Measurements from ENCODE around the gene CLDN34. TPM values are rescaled to one million over a fixed set of nuclear protein-coding genes. Genes with fewer than 3 reads are reported as not detected.

CLDN34 gene
- total RNA-seq (2014; rRNA removed; shearing (Covaris generic)) (0.19 TPM in 1 of 2 replicates, not detected in the other), polyA plus RNA-seq (2016; fragmentation: Nextera tagmentation; extraction: Ambion mirVana) (not detected in 2 replicates)
- long read RNA-seq = 0 reads

- no peaks in the 10 kb centered on the region for H3K36me3 ChIP-seq (ENCODE audit: insufficient read depth)
- no peaks in the 10 kb centered on the region for H3K27me3 ChIP-seq (ENCODE audit: insufficient read depth)
- H3K9me3 Mint-ChIP-seq = no peaks in the 10 kb centered on the region
- no peaks in the 10 kb centered on the region for H3K36me3 Mint-ChIP-seq (ENCODE audit: low read depth)
- no peak within 1 kb of the TSS for H3K27ac ChIP-seq (ENCODE audit: low read depth)
- ATAC-seq (no peak), DNase-seq (ENCODE audit: low spot score) (no peak)
- H2AFZ ChIP-seq = no peak within 1 kb of the TSS
- no peaks in the 10 kb centered on the region for H3F3A ChIP-seq (replicated peaks; ENCODE audit: low read depth)
- no peaks in the 10 kb centered on the region for H3K79me2 ChIP-seq (replicated peaks; ENCODE audit: insufficient read depth)
- H3K4me1 Mint-ChIP-seq = no peaks in the 10 kb centered on the region
- H3K9me2 ChIP-seq (ENCODE audit: insufficient read depth) = no peaks in the 10 kb centered on the region
- no peaks in the 10 kb centered on the region for H4K20me1 ChIP-seq (replicated peaks; ENCODE audit: insufficient read depth)
- no peak within 1 kb of the TSS for H3K27ac Mint-ChIP-seq
- TF ChIP-seq CTCF (conservative IDR thresholded peaks at IDR 0.05; ENCODE audit: low read depth in 2 of 2) = peak in 1 of 2 experiments; percentile 29; a peak in 2 of 4 replicates
- TF ChIP-seq ETS1 (IDR thresholded peaks at IDR 0.05) = no peak
- no peak within 1 kb of the TSS for H3K4me3 Mint-ChIP-seq
- H3K4me1 ChIP-seq (ENCODE audit: insufficient read depth) = no peaks in the 10 kb centered on the region
- no peak within 1 kb of the TSS for H3K4me2 ChIP-seq
- no peaks in the 10 kb centered on the region for H3K27me3 Mint-ChIP-seq (ENCODE audit: insufficient read depth, low read depth, poor library complexity)
- H3K4me3 ChIP-seq = no peak within 1 kb of the TSS
Observed at GRCh38 chrX:9966775-9967408, at the start of gene CLDN34. Gene CLDN34, plus strand, starts transcription at chrX:9967358. Its CDS starts 0 bp downstream, at chrX:9967358.

GRCh38 chrX:9917861-9918260 is 49.3 kb upstream of the CLDN34 start:
- Mint-ChIP-seq H3K9me3 (no peaks in the 10 kb centered on the region; the same call in 2 of the 3 replicates), H3K36me3 (ENCODE audit: low read depth) (peaks cover 17% of the 10 kb centered on the region), H3K4me3 (no peak overlapping the region), H3K27ac (no peak overlapping the region), H3K27me3 (ENCODE audit: insufficient read depth, low read depth, poor library complexity) (peaks cover 2% of the 10 kb centered on the region), H3K4me1 (peaks cover 26% of the 10 kb centered on the region)
- H3K4me2 ChIP-seq = no peak overlapping the region
- H3K4me1 ChIP-seq (ENCODE audit: insufficient read depth) = peaks cover 4% of the 10 kb centered on the region; the same call in 1 of the 2 replicates
- no peaks in the 10 kb centered on the region for H3K79me2 ChIP-seq (replicated peaks; ENCODE audit: insufficient read depth)
- H4K20me1 ChIP-seq (replicated peaks; ENCODE audit: insufficient read depth) = no peaks in the 10 kb centered on the region
- no peak overlapping the region for H3K4me3 ChIP-seq
- no peaks in the 10 kb centered on the region for H3K36me3 ChIP-seq (ENCODE audit: insufficient read depth)
- H2AFZ ChIP-seq = no peak overlapping the region
- no peak overlapping the region for H3K27ac ChIP-seq (ENCODE audit: low read depth)
- ATAC-seq = no peak
- H3K27me3 ChIP-seq (ENCODE audit: insufficient read depth) = no peaks in the 10 kb centered on the region
- no peak for DNase-seq (ENCODE audit: low spot score)
- no peaks in the 10 kb centered on the region for H3F3A ChIP-seq (replicated peaks; ENCODE audit: low read depth)
- no peaks in the 10 kb centered on the region for H3K9me2 ChIP-seq (ENCODE audit: insufficient read depth)
- no peak for TF ChIP-seq ETS1 (IDR thresholded peaks at IDR 0.05)
- no peak for TF ChIP-seq ZNF331 (CRISPR knock-in tag; IDR thresholded peaks at IDR 0.05; ENCODE audit: low read depth)
- no peak for TF ChIP-seq CREB1 (CRISPR knock-in tag; IDR thresholded peaks at IDR 0.05; ENCODE audit: low read depth)
- TF ChIP-seq NANOG (IDR thresholded peaks at IDR 0.05; ENCODE audit: borderline replicate concordance) = no peak
- TF ChIP-seq JUNB (IDR thresholded peaks at IDR 0.05; ENCODE audit: unreplicated experiment) = no peak
- no peak for TF ChIP-seq EZH2phosphoT487 (IDR thresholded peaks at IDR 0.05; ENCODE audit: unreplicated experiment)
- TF ChIP-seq POLR2AphosphoS5 (IDR thresholded peaks at IDR 0.05; ENCODE audit: low read depth) = no peak
- no peak for TF ChIP-seq REST (IDR thresholded peaks at IDR 0.05; ENCODE audit: unreplicated experiment)
- TF ChIP-seq EZH2 (IDR thresholded peaks at IDR 0.05; ENCODE audit: low read depth, unreplicated experiment) = no peak
